ENCODE measurements around the gene IRX6. TPM values are rescaled to one million over a fixed set of nuclear protein-coding genes. Genes with fewer than 3 reads are reported as not detected.

The IRX6 gene
- total RNA-seq, 1 experiment from 2014 or later = not detected

- TF ChIP-seq CTCF (conservative IDR thresholded peaks at IDR 0.05) = no peak
- H3K18ac ChIP-seq (ENCODE audit: insufficient read length, low read depth, low read length) = no peak overlapping the region
- H2BK20ac ChIP-seq (ENCODE audit: low read depth, low read length, poor library complexity, severe bottlenecking) = no peak overlapping the region
- no peak overlapping the region for H2BK5ac ChIP-seq (ENCODE audit: insufficient read length, low read length)
- Mint-ChIP-seq H3K27me3 (ENCODE audit: low read depth) (peaks cover 3% of the 10 kb centered on the region; the same call in 1 of the 2 replicates), H3K4me1 (peaks cover 6 to 11% of the 10 kb centered on the region in 2 experiments), H3K4me3 (no peak overlapping the region), H3K36me3 (ENCODE audit: insufficient read depth in 1 of 3, low read depth in 3 of 3) (peaks cover 0 to 15% (median 3%) of the 10 kb centered on the region in 3 experiments; a peak in 5 of 7 replicates), H3K9me3 (peaks cover 10 to 13% of the 10 kb centered on the region in 2 experiments), H3K27ac (no peak overlapping the region)
- H2AFZ ChIP-seq (ENCODE audit: low read length) = no peak overlapping the region
- H2BK12ac ChIP-seq (ENCODE audit: insufficient read length, low read depth, low read length) = no peak overlapping the region
- no peak overlapping the region for H3K4me2 ChIP-seq (ENCODE audit: insufficient read depth, insufficient read length, low read length)
- no peak for DNase-seq
- H3K9ac ChIP-seq (ENCODE audit: extremely low read depth, insufficient read length, low read length) = no peak overlapping the region
- H3K79me2 ChIP-seq (ENCODE audit: insufficient read depth, low read length) = no peaks in the 10 kb centered on the region
- H4K20me1 ChIP-seq (ENCODE audit: control insufficient read depth, insufficient read depth, insufficient read length) = no peaks in the 10 kb centered on the region
- H3K27ac ChIP-seq (ENCODE audit: insufficient read length, low read depth, low read length) = no peak overlapping the region
- H4K5ac ChIP-seq (ENCODE audit: insufficient read length, low read depth, low read length) = no peak overlapping the region
- no peak overlapping the region for H2AK5ac ChIP-seq (ENCODE audit: insufficient read length, low read length)
- H3K9me3 ChIP-seq (ENCODE audit: control insufficient read depth, low read depth, low read length) = no peaks in the 10 kb centered on the region
- 0 out of 2 replicates have a peak, but pooled peaks cover 3% of the 10 kb centered on the region for H3K4me1 ChIP-seq (ENCODE audit: insufficient read depth, low read length)
- no peak overlapping the region for H2BK15ac ChIP-seq (ENCODE audit: low read depth, low read length)
- no peak overlapping the region for H4K8ac ChIP-seq (replicated peaks; ENCODE audit: insufficient read length, low read depth, low read length)
- H3K79me1 ChIP-seq (ENCODE audit: insufficient read depth, low read depth, low read length, poor library complexity, severe bottlenecking) = no peaks in the 10 kb centered on the region
- H3K27me3 ChIP-seq (ENCODE audit: insufficient read depth, low read length) = no peaks in the 10 kb centered on the region
- H3T11ph ChIP-seq (ENCODE audit: low read length) = no peak overlapping the region
- no peak overlapping the region for H3K23ac ChIP-seq (ENCODE audit: insufficient read length, low read depth, low read length)
- H3K14ac ChIP-seq (ENCODE audit: insufficient read depth, low read length) = no peak overlapping the region
- H2BK120ac ChIP-seq (ENCODE audit: low read depth, low read length, poor library complexity, severe bottlenecking) = no peak overlapping the region
- WGBS (ENCODE audit: extremely low coverage, insufficient read length, low lambda C conversion rate) = no CpG with 5 or more reads among the region's 12 CpGs
- H3K4ac ChIP-seq (ENCODE audit: low read depth, low read length) = no peak overlapping the region
- no peak overlapping the region for H3K56ac ChIP-seq (ENCODE audit: insufficient read length, low read depth, low read length)
- H3K23me2 ChIP-seq (ENCODE audit: insufficient read length, low read depth, low read length, poor library complexity, severe bottlenecking) = no peaks in the 10 kb centered on the region
- H4K91ac ChIP-seq (ENCODE audit: insufficient read length, low read depth, low read length) = no peak overlapping the region
Observed at GRCh38 chr16:55283812-55284717, 39.9 kb upstream of the IRX6 start.
